Erythroblast (primary cell): Measurements from ENCODE around the gene SCFD2.
"Not testable (repeated sequence)": the region's sequence is repeated elsewhere in the genome, so short reads cannot be mapped to it uniquely, and the experiment has no call there.

Experiments used
- DNase-seq, 2 experiments: peaks; one replicate each; lab custom pipeline; 2025; lab: John Stamatoyannopoulos, UW
- GATA1 ChIP-seq: IDR thresholded peaks from 2 replicates; pipeline ENCODE4 v1.6.1; 2011; ENCODE audit warnings: low read depth, mild to moderate bottlenecking, control low read depth, low read length, moderate library complexity
- POLR2A ChIP-seq: IDR thresholded peaks from 2 replicates; pipeline ENCODE4 v1.6.1; 2011; ENCODE audit warnings: mild to moderate bottlenecking, low read length

SCFD2 gene

GRCh38 chr4:52837716-52838558, 527.9 kb downstream of the SCFD2 start:
- TF ChIP-seq POLR2A (no peak), GATA1 (no peak)
- DNase-seq, result no peak

GRCh38 chr4:52836678-52837077, 529.2 kb downstream of the SCFD2 start:
- no peak for TF ChIP-seq GATA1

DNA sequence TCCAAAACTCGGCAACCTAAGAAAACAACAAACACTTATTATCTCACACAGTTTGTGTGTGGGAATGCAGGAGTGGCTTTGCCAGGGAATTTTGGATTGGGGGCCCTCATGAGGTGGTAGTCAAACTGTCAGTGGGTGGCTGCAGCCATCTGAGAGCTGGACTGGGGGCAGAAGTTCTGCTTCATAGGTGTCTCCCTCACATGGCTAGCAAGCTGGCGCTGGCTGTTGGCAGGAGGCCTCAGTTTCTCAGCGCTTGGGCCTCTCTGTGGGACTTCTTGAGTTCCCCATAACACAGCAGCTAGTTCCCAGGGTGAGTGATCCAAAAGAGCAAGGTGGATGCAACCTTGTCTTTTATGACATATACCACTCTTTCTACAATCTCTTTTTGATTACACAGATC, 529.7 kb downstream of the SCFD2 start:
- no peak for TF ChIP-seq POLR2A
- no peak for TF ChIP-seq GATA1

More at GRCh38 chr4:52836678-52837077, 529.2 kb downstream of the SCFD2 start:
- no peak for DNase-seq

GRCh38 chr4:52834641-52835456, 531.0 kb downstream of the SCFD2 start:
- DNase-seq, result not testable (repeated sequence)

More for the DNA sequence above, 529.7 kb downstream of the SCFD2 start:
- DNase-seq, result no peak

- DNase-seq, result no peak
- no peak for TF ChIP-seq GATA1
- TF ChIP-seq POLR2A, result no peak
Observed at GRCh38 chr4:52833941-52834525, 531.8 kb downstream of the SCFD2 start.

DNA sequence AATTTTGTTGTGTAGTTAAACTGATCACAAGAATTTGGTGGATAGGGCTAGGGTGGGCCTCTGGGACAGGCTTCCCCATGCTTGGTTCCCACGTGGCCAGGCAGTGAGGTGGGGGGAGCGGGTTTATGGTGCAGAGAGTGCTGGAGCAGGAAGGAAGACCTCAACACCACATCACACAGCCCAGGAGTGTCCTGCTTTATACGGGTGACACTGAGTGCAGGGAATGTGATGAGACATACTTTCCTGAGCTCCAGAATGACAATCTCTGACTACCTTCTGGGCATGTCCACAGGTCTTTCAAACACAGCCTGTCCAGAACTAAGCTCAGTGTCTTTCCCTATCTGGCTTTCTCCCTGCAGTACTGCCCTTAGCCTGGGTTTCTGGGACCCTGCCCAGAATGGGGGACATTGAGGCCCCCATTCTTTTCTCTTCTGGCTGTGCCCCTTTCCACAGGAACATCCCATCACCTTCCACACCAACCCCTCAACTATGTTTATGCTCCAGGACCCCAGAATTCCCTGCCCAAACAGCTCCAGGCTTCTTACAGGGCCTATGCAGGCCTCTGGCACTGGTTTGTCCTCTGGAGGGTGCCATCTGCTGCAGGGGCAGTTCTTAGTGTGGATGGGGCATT, 540.3 kb downstream of the SCFD2 start:
- TF ChIP-seq POLR2A (no peak), GATA1 (no peak)
- DNase-seq, result no peak

DNA sequence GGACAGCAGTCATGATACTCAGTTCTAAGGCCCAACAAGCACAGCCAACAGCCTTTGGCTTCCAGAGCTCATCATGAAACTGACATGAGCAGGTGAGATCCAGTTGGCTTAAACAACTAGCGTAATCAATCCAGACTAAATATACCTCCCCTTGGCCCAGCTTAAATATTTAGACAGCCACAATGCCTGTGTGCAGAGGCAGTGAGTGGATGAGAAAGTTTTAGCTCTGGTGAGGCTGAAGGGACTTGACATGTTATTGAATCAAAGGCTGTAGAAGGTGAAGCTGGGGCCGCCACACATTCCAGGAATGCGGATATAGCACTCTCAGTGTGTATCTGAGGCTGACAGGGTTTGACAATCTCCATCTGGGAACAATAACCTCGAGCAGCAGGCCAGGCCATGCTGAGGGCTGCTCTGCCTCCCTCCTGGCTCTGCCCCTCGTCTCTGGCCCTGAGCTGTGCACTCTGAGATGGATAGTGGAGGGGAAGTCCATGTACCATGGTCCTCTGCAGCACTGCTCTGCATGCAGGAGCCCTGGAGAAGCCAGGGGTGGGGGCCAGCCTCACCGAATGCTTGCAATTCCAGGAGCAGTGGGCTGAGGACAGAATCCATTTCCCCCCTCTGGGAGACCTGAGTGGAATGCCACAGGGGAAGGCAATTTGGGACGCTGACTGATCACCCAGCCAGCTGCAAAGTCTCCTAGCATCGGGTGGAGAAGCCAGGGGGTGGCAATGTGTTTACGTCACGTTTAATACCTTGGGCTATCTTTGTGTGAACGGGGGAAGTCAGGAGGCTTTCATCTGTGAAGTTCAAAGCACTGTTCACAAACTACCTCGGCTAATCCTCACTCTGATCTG, 541.0 kb downstream of the SCFD2 start:
- no peak for DNase-seq
- TF ChIP-seq POLR2A (no peak), GATA1 (no peak)

- TF ChIP-seq GATA1, result no peak
- TF ChIP-seq POLR2A, result no peak
Observed at GRCh38 chr4:52824270-52824602, 541.6 kb downstream of the SCFD2 start.

GRCh38 chr4:52823702-52824092, 542.2 kb downstream of the SCFD2 start:
- DNase-seq, result no peak
- TF ChIP-seq GATA1 (no peak), POLR2A (no peak)

More at GRCh38 chr4:52824270-52824602, 541.6 kb downstream of the SCFD2 start:
- no peak for DNase-seq
